Left lung (tissue), 10 donors: ENCODE results near the gene F2R. TPM values are rescaled to one million over a fixed set of nuclear protein-coding genes. Genes with fewer than 3 reads are reported as not detected.

Experiments
- ATAC-seq: fragments of 200-7000 bp; cut with Tn5 transposase; one replicate; pipeline ENCODE4 v1.9.1; 2020; ENCODE audit warnings: moderate library complexity
- DNase-seq, 4 donors: peaks; one replicate each; pipeline ENCODE4 v3.0.0-alpha.2; 2013 to 2020
- H3K27ac ChIP-seq, 2 donors: fragments of 200-600 bp; sonication (generic) in 1 of 2; one replicate each; pipeline versions ENCODE4 v1.5.0 to v1.8.0; 2020 to 2021
- H3K27me3 ChIP-seq, 2 donors: fragments of 200-600 bp; sonication (generic) in 1 of 2; one replicate each; pipeline versions ENCODE4 v1.5.0 to v1.8.0; 2020 to 2021
- H3K36me3 ChIP-seq, 2 donors: fragments of 200-600 bp; sonication (generic) in 1 of 2; one replicate each; pipeline versions ENCODE4 v1.5.0 to v1.8.0; 2020 to 2021
- H3K4me1 ChIP-seq, 2 donors: fragments of 200-600 bp; one replicate each; pipeline ENCODE4 v1.8.0; 2021
- H3K4me3 ChIP-seq, 2 donors: fragments of 200-600 bp; sonication (generic) in 1 of 2; one replicate each; pipeline versions ENCODE4 v1.5.0 to v1.8.0; 2020 to 2021; ENCODE audit warnings: mild to moderate bottlenecking in 1 of 2
- H3K9me3 ChIP-seq, 2 donors: fragments of 200-600 bp; sonication (generic) in 1 of 2; one replicate each; pipeline versions ENCODE4 v1.5.0 to v1.8.0; 2020 to 2021
- CTCF ChIP-seq, 2 donors: fragments of 200-600 bp; sonication (generic) in 1 of 2; IDR thresholded peaks; one replicate each; pipeline versions ENCODE4 v1.5.0 to v1.8.0; 2021; ENCODE audit warnings: antibody characterized with exemption in 2 of 2
- intact Hi-C, 2 donors: fragments of 100-400 bp; cut with DNase I; formaldehyde crosslinking; loops; one replicate each; pipeline versions ENCODE4 v1.11.2 to v1.14.2; 2022
- polyA plus RNA-seq, 6 donors: library from polyadenylated mRNA; unstranded; fragments of 120-200 nt; gene quantifications; one replicate each; pipeline ENCODE4 v1.2.1, GENCODE V29; 2013; ENCODE audit not compliant: insufficient read length in 6 of 6
- total RNA-seq, 2 donors: library from RNA; stranded (reverse); fragmentation: NEBNext Ultra II Directional; extraction: Animal tissue kit (Norgen Biotek cat#: 25700); gene quantifications; one replicate each; pipeline ENCODE4 v1.2.1, GENCODE V29; 2021
- donor health status: DM: no; HTN: yes; CAD: no.
- donor health status: DM: no; HTN: no; CAD: no.

The F2R gene
- total and polyA plus RNA-seq, 8 donors: 21.2 to 54.4 (median 42.6) TPM

- Histone ChIP-seq H3K27me3 (peaks cover 2 to 13% of the 10 kb centered on the region in 2 donors), H3K4me1 (peaks cover 0 to 11% of the 10 kb centered on the region in 2 donors), H3K4me3 (no peak overlapping the region), H3K27ac (no peak overlapping the region), H3K36me3 (no peaks in the 10 kb centered on the region), H3K9me3 (no peaks in the 10 kb centered on the region)
- no peak for DNase-seq
- intact Hi-C loops: no loop called here
- no peak for TF ChIP-seq CTCF (IDR thresholded peaks at IDR 0.05)
- ATAC-seq: no peak
Measured at GRCh38 chr5:76709762-76710161, 6.2 kb upstream of the F2R start.

GRCh38 chr5:76710991-76711390 is 4.9 kb upstream of the F2R start:
- Histone ChIP-seq H3K9me3 (no peaks in the 10 kb centered on the region), H3K27me3 (peaks cover 7 to 26% of the 10 kb centered on the region in 2 donors), H3K36me3 (no peaks in the 10 kb centered on the region), H3K27ac (no peak overlapping the region), H3K4me3 (no peak overlapping the region), H3K4me1 (peaks cover 4 to 15% of the 10 kb centered on the region in 2 donors)
- ATAC-seq: no peak
- intact Hi-C loops: no loop called here
- TF ChIP-seq CTCF (IDR thresholded peaks at IDR 0.05): no peak
- no peak for DNase-seq

DNA sequence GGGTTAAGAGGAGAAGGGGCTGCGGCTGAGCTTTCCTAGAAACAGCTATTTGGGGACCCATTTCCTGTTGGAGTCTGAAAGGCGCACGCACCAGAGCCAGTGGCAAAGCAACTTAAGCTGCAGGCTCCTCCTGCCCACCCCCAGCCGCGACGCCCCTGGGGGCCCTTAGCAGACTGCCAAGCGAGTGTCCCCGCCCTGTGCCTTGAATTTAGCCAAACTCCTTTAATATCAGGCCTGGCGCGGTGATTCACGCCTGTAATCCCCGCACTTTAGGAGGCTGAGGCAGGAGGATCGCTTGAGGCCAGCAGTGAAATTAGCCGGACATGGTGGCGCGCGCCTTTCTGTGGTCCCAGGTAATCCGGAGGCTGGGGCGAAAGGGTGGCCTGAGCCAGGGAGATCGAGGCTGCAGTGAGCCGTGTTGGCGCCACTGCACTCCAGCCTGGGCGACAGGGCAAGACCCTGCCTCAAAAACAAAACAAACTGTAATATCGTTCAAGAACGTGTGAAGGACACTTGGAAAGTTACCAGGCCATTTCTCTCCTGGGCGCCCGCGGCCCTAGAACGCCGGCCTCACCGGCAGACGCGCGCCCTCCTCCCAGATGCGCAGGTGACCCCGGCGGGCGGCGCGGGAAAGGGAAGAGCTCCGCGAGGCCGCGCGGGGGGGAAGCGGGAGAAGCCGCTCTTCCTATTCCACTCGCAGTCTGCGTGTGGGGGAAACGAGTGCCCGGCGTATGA is 1.0 kb upstream of the F2R start:
- intact Hi-C loops: no loop called here
- no peaks in the 10 kb centered on the region for H3K9me3 ChIP-seq
- no peak for TF ChIP-seq CTCF (IDR thresholded peaks at IDR 0.05)
- DNase-seq (peak in 2 of 4 donors; percentile 41 to 87), ATAC-seq (peak; percentile 55)
- H3K27ac ChIP-seq: no peak overlapping the region
- H3K4me3 ChIP-seq: peak overlapping the region; percentile 51 to 60
- H3K27me3 ChIP-seq: peaks cover 7 to 49% of the 10 kb centered on the region in 2 donors
- H3K36me3 ChIP-seq: no peaks in the 10 kb centered on the region
- peaks cover 4 to 27% of the 10 kb centered on the region in 2 donors for H3K4me1 ChIP-seq

GRCh38 chr5:76715486-76715735 is 515 bp upstream of the F2R start:
- H3K36me3 ChIP-seq: no peaks in the 10 kb centered on the region
- ATAC-seq (no peak), DNase-seq (peak in 1 of 4 donors; percentile 46)
- no peak for TF ChIP-seq CTCF (IDR thresholded peaks at IDR 0.05)
- peaks cover 4 to 27% of the 10 kb centered on the region in 2 donors for H3K4me1 ChIP-seq
- intact Hi-C loops: no loop called here
- H3K9me3 ChIP-seq: no peaks in the 10 kb centered on the region
- peak overlapping the region in 1 of 2 donors; percentile 70 for H3K27ac ChIP-seq
- H3K4me3 ChIP-seq: peak overlapping the region; percentile 51 to 60
- H3K27me3 ChIP-seq: peaks cover 7 to 49% of the 10 kb centered on the region in 2 donors

- peaks cover 7 to 49% of the 10 kb centered on the region in 2 donors for H3K27me3 ChIP-seq
- H3K27ac ChIP-seq: peak overlapping the region; percentile 35 to 70
- no peak for TF ChIP-seq CTCF (IDR thresholded peaks at IDR 0.05)
- DNase-seq (peak in 1 of 4 donors; percentile 78), ATAC-seq (peak; percentile 6)
- intact Hi-C loops: no loop called here
- no peaks in the 10 kb centered on the region for H3K36me3 ChIP-seq
- H3K4me1 ChIP-seq: peaks cover 4 to 34% of the 10 kb centered on the region in 2 donors
- H3K9me3 ChIP-seq: no peaks in the 10 kb centered on the region
- H3K4me3 ChIP-seq: peak overlapping the region; percentile 51 to 60
Measured at GRCh38 chr5:76716456-76717157, 681 bp downstream of the F2R start.
